Left forelimb (tissue), 1 donor: Measurements from ENCODE around the gene PIP4K2C.
"Not testable (repeated sequence)": the region's sequence is repeated elsewhere in the genome, so short reads cannot be mapped to it uniquely, and the experiment has no call there.

Experiments used
- DNase-seq: peaks from one replicate; pipeline ENCODE4 v3.0.0-alpha.2; 2018; ENCODE audit warnings: low spot score

Gene PIP4K2C

GRCh38 chr12:57585156-57585555 lies 5.8 kb upstream of the PIP4K2C start:
- no peak for DNase-seq

- no peak for DNase-seq
These were observed 4.9 kb upstream of the PIP4K2C start for GRCh38 chr12:57586128-57586527.

GRCh38 chr12:57586832-57587429 lies 4.1 kb upstream of the PIP4K2C start:
- DNase-seq = no peak

- DNase-seq = not testable (repeated sequence)
These were observed 1.9 kb upstream of the PIP4K2C start for GRCh38 chr12:57588951-57589610.

- no peak for DNase-seq
These were observed 521 bp upstream of the PIP4K2C start for GRCh38 chr12:57590479-57590863.

- no peak for DNase-seq
These were observed 862 bp downstream of the PIP4K2C start for GRCh38 chr12:57591782-57592325.

GRCh38 chr12:57592551-57593165 lies 1.7 kb downstream of the PIP4K2C start:
- no peak for DNase-seq

GRCh38 chr12:57593187-57593586 lies 2.2 kb downstream of the PIP4K2C start:
- DNase-seq = no peak

GRCh38 chr12:57600395-57600794 lies 9.4 kb downstream of the PIP4K2C start:
- no peak for DNase-seq

- DNase-seq = no peak
These were observed 11.6 kb downstream of the PIP4K2C start for GRCh38 chr12:57602544-57602943.

GRCh38 chr12:57603324-57603723 lies 12.3 kb downstream of the PIP4K2C start:
- DNase-seq = no peak

- DNase-seq = peak; percentile 81
These were observed 12.9 kb downstream of the PIP4K2C start for GRCh38 chr12:57603815-57604453.

- peak; percentile 80 for DNase-seq
These were observed 13.5 kb downstream of the PIP4K2C start, which contains the start of gene DTX3 for GRCh38 chr12:57604454-57604991. Gene DTX3, plus strand, starts transcription at chr12:57604824. Its CDS starts 1,694 bp downstream, at chr12:57606518.

- DNase-seq = no peak
These were observed 14.2 kb downstream of the PIP4K2C start for GRCh38 chr12:57604992-57605810.

GRCh38 chr12:57605811-57606311 lies 14.9 kb downstream of the PIP4K2C start:
- no peak for DNase-seq

GRCh38 chr12:57606399-57606798 lies 15.4 kb downstream of the PIP4K2C start:
- no peak for DNase-seq

- no peak for DNase-seq
These were observed 15.8 kb downstream of the PIP4K2C start for GRCh38 chr12:57606821-57607220.

- no peak for DNase-seq
These were observed 17.1 kb downstream of the PIP4K2C start for GRCh38 chr12:57607958-57608663.

- DNase-seq = no peak
These were observed 18.2 kb downstream of the PIP4K2C start for GRCh38 chr12:57609101-57609780.
